Mesodermal cell (in vitro differentiated cells): ENCODE results near the gene OR4D9. TPM values are rescaled to one million over a fixed set of nuclear protein-coding genes. Genes with fewer than 3 reads are reported as not detected.
"Not testable (repeated sequence)": the region's sequence is repeated elsewhere in the genome, so short reads cannot be mapped to it uniquely, and the experiment has no call there.

ENCODE experiments used
- H3K27ac ChIP-seq: 2 replicates; pipeline ENCODE4 v1.7.0; 2013; ENCODE audit warnings: mild to moderate bottlenecking, low read depth, low read length, moderate library complexity; ENCODE audit not compliant: severe bottlenecking
- H3K36me3 ChIP-seq: 2 replicates; pipeline ENCODE4 v1.7.1; 2013; ENCODE audit warnings: mild to moderate bottlenecking, low read length, moderate library complexity; ENCODE audit not compliant: control insufficient read depth, insufficient read depth
- H3K4me1 ChIP-seq: one replicate; pipeline ENCODE4 v1.7.1; 2013; ENCODE audit warnings: mild to moderate bottlenecking, low read length; ENCODE audit not compliant: insufficient read depth, control insufficient read depth, poor library complexity, severe bottlenecking
- H3K4me3 ChIP-seq: 2 replicates; pipeline ENCODE4 v1.7.0; 2013; ENCODE audit warnings: low read length, control low read depth, mild to moderate bottlenecking; ENCODE audit not compliant: insufficient read depth, poor library complexity, severe bottlenecking; ENCODE audit errors: extremely low read depth
- H3K9me3 ChIP-seq: 2 replicates; pipeline ENCODE4 v1.7.1; 2013; ENCODE audit warnings: mild to moderate bottlenecking, low read length, moderate library complexity; ENCODE audit not compliant: control insufficient read depth
- WGBS, 2 experiments: methylation state at CpG; one replicate each; pipeline ENCODE4 v1.1.5; 2013; ENCODE audit warnings: missing lambda C conversion rate in 2 of 2; ENCODE audit not compliant: insufficient coverage in 2 of 2; 5-methylcytosine and 5-hydroxymethylcytosine counted together
- polyA plus RNA-seq, 2 experiments: library from polyadenylated mRNA; stranded (reverse); fragments of 50-300 nt; gene quantifications; one replicate each; pipeline ENCODE4 v1.2.3, GENCODE V29; 2013

The OR4D9 gene
- not detected for polyA plus RNA-seq (2013, experiment 1 of 2)
- not detected for polyA plus RNA-seq (2013, experiment 2 of 2)

DNA sequence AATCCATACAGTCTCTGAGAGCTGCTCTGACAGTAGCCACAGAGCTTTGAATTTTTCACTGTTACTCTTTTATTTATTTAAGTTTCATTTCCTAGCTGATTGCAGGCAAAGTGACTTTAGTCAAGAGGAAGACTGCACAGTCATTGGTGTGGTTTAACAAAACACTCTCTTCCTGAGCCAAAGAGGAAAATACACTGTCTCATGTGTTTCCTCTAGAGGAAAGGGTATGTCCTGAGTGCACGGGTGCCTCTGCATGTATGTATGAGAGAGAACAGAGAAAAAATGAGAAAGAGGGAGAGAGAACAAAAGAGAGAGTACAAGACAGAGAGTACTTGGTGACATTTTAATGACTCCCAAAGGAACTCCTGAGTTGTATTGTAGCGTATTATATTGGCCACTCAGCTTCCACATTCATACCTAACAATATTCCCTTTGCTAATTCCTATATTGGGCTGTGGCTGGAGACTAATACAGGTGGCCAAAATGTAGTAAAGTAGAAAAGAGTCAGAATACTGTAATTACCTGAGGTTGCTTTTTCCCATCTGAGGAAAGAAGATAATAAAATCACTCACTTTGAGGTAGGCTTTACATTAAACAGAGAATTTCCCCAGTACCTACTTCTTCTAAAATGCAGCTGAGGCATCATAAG, at the start of gene OR4D9:
Gene OR4D9 (plus strand): TSS at position 599 of the 649 bp plus-strand sequence. CDS start 3,374 bp downstream, outside the sequence.
- WGBS, 2 experiments = 60 to 67% methylated on average over 1 of the region's 2 CpGs
- no peak within 1 kb of the TSS for H3K27ac ChIP-seq
- no peak within 1 kb of the TSS for H3K4me3 ChIP-seq
- no peaks in the 10 kb centered on the region for H3K36me3 ChIP-seq
- no peaks in the 10 kb centered on the region for H3K4me1 ChIP-seq
- H3K9me3 ChIP-seq = no peaks in the 10 kb centered on the region

DNA sequence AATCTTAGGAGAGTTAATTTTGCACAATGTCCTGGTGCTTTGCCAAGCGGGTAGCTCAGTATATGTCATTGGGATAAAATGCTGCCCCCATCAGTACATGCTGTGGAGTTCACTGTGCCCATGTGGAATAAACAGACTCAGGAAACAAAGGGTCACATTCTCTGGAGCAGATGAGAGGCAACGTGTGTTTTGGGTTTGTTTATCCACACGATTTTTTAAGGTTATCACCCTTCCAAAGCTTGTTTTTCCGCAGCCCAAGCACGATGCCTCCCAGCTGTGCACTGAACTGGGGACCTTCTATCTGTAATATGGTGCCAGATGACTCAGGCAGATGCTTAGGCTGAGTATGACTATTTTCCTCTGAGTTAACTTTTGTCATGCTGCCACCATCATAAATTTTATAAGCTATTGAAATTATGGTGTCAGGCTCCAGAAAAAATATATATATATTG, 48.1 kb upstream of the OR4D9 start:
- H3K4me3 ChIP-seq = no peak overlapping the region
- no peaks in the 10 kb centered on the region for H3K4me1 ChIP-seq
- H3K27ac ChIP-seq = no peak overlapping the region
- H3K36me3 ChIP-seq = no peaks in the 10 kb centered on the region
- WGBS, 2 experiments = 73 to 83% methylated on average over 5 of the region's 5 CpGs
- H3K9me3 ChIP-seq = no peaks in the 10 kb centered on the region

DNA sequence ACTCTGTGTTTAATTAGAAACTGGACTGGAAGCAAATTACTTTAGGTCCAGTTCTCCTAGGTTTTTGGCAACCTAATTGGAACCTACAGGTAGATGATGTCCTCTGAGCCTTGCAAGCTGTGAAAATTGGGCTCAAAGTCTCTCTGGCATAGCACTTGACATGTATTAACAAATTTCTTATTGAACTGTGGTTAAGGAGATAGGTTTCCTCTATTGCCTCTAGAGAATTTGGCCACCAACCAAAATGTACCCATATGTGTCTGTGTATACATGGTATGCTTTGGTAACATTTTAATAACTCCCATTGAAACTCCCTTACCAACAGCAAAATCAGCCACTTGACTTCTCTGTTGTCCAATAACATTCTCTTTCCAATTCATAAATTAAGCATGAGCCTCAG, 38.3 kb upstream of the OR4D9 start, which contains the start of gene OR4D10:
Gene OR4D10 (plus strand): TSS at position 301 of the 400 bp plus-strand sequence. CDS start 4,115 bp downstream, outside the sequence.
- Histone ChIP-seq H3K27ac (no peak within 1 kb of the TSS), H3K9me3 (no peaks in the 10 kb centered on the region), H3K4me3 (no peak within 1 kb of the TSS), H3K4me1 (no peaks in the 10 kb centered on the region), H3K36me3 (no peaks in the 10 kb centered on the region)

DNA sequence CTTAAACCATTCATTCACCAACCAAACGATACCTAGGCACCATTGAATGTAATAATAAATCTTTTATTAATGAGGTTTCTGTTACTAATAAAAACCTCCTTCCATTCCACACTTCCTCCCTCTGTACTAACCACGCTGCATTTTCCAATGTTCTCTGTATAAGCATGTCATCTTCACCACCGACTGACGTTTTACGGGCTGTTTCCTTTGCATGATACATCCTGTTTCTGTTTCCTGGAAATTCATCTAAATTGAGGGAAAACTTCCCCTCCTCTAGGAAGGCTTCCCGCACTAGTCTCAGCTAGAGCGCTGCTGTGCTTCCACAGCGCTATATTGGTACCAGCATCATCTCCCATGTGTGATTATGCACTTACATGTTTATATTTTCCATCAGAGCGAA, 36.2 kb upstream of the OR4D9 start:
- no peaks in the 10 kb centered on the region for H3K9me3 ChIP-seq
- no peaks in the 10 kb centered on the region for H3K36me3 ChIP-seq
- WGBS, 2 experiments = 94 to 95% methylated on average over 4 to 5 of the region's 9 CpGs

DNA sequence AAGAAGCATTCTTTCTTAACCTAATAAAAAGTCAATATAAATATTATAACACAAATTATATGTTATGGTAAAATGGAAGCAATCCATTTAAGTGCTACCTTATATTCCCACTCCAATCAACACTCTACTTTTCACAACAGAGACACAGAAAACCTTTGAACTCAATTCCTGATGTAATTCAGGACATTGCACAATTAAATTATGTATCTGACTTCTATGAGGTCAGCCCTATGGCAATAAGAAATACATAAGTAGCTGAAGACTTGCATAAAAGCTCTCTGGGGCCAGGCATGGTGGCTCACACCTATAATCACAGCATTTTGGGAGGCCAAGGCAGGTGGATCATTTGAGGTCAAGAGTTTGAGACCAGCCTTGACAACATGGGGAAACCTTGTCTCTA, 31.4 kb upstream of the OR4D9 start:
- no peak overlapping the region for H3K27ac ChIP-seq
- no peaks in the 10 kb centered on the region for H3K9me3 ChIP-seq
- H3K4me3 ChIP-seq = no peak overlapping the region
- H3K36me3 ChIP-seq = no peaks in the 10 kb centered on the region
- no peaks in the 10 kb centered on the region for H3K4me1 ChIP-seq

More for the DNA sequence above, 36.2 kb upstream of the OR4D9 start:
- Histone ChIP-seq H3K27ac (no peak overlapping the region), H3K4me1 (no peaks in the 10 kb centered on the region), H3K4me3 (no peak overlapping the region)

DNA sequence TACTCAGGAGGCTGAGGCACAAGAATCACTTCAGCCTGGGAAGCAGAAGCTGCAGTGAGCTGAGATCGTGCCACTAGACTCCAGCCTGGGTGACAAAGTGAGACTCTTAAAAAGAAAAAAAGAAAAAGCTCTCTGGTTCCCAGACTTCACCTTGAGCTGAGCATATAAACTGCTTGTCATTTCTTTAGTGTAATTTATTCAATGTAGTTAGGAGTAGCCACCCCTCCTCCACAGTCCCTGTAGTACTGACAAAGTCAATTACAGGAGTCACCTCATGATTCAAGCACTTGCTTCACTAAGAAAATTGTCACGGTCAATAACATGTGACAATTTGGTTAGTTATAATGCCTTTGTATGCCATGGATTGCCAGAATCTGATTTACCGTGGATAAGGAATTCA, 31.0 kb upstream of the OR4D9 start:
- Histone ChIP-seq H3K9me3 (no peaks in the 10 kb centered on the region), H3K36me3 (no peaks in the 10 kb centered on the region), H3K4me1 (no peaks in the 10 kb centered on the region), H3K27ac (no peak overlapping the region), H3K4me3 (no peak overlapping the region)
- WGBS, 2 experiments = 86 to 100% methylated on average over 2 of the region's 3 CpGs

DNA sequence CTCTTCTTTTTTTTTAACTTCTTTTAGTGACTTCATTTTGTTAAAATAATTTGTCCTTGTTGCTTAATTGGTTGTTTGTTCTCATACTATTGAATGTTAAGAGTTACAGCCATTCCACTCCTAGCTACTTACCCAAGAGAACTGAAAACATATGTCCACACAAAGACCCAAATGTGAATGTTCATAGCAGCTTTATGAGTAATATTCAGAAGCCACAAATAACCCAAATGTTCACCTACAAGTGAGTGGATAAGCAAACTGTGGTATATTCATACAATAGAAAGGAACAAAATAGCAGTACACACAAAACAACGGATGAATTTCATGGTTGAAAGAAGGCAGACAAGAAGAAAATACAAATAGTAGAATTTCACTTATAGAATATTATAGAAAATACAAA, 9.4 kb upstream of the OR4D9 start:
- Histone ChIP-seq H3K4me3 (no peak overlapping the region), H3K27ac (no peak overlapping the region), H3K36me3 (no peaks in the 10 kb centered on the region), H3K4me1 (no peaks in the 10 kb centered on the region), H3K9me3 (no peaks in the 10 kb centered on the region)
- no CpG with 5 or more reads among the region's 1 CpG for WGBS, 2 experiments

DNA sequence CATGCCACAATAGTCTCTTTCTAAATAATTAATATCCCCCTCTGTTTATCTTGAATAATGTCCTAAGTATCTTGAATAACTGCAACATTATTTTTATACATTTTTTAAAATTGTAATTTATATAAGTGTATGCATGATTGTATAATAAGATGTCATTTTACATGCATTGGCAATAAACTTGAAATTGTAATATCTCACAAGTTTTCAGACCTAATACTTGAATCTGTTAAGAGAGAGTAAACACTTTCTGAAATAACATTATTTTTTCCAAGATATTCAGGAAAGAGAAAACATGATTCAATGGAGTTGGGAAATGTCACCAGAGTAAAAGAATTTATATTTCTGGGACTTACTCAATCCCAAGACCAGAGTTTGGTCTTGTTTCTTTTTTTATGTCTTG, 8.1 kb upstream of the OR4D9 start, which contains the start of gene OR4D11:
Gene OR4D11 (plus strand): TSS at position 301 of the 400 bp plus-strand sequence. CDS start 0 bp downstream, at position 301.
- H3K27ac ChIP-seq = no peak within 1 kb of the TSS
- H3K4me1 ChIP-seq = no peaks in the 10 kb centered on the region
- no peaks in the 10 kb centered on the region for H3K9me3 ChIP-seq
- no peak within 1 kb of the TSS for H3K4me3 ChIP-seq
- H3K36me3 ChIP-seq = no peaks in the 10 kb centered on the region

DNA sequence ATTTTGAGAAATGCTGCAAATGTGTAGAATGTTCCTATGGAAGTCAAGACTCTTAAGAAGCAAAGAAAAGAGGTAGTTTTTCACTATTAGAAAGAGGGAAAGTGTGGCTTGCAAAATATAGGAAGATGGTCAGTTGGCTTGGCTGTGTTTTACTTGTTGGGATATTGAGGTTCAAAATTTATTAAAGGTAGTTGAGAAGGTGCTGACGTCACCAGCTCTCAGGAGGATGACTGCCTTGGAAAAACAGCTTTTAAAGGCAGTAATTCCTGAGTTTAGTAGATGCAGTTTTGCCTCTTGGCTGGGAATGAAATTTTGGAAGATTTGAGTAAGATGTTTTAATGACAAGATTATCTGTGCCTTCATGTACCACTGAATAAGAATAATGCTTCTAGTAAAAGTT, 336 bp downstream of the OR4D9 start:
- H3K27ac ChIP-seq = no peak overlapping the region
- 86 to 91% methylated on average over 1 of the region's 1 CpG for WGBS, 2 experiments

DNA sequence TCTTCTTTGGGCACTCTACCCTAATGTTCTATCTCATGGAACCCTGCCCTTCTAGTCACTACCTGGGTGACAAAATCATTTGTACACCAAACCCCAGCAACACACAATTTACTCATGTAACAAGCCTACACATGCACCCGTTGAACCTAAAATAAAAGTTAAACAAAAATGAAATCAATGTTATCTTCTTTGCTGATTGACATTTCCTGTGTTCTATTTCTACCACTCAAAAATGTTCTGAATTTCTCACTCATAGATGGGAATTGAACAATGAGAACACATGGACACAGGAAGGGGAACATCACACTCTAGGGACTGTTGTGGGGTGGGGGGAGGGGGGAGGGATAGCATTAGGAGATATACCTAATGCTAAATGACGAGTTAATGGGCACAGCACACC, 8.8 kb downstream of the OR4D9 start:
- not testable (repeated sequence) for H3K4me1 ChIP-seq, H3K9me3 ChIP-seq, H3K36me3 ChIP-seq, H3K4me3 ChIP-seq, H3K27ac ChIP-seq
- no CpG with 5 or more reads among the region's 2 CpGs for WGBS, 2 experiments

More for the DNA sequence above, 336 bp downstream of the OR4D9 start:
- no peaks in the 10 kb centered on the region for H3K4me1 ChIP-seq
- H3K9me3 ChIP-seq = no peaks in the 10 kb centered on the region
- no peaks in the 10 kb centered on the region for H3K36me3 ChIP-seq
- no peak overlapping the region for H3K4me3 ChIP-seq

DNA sequence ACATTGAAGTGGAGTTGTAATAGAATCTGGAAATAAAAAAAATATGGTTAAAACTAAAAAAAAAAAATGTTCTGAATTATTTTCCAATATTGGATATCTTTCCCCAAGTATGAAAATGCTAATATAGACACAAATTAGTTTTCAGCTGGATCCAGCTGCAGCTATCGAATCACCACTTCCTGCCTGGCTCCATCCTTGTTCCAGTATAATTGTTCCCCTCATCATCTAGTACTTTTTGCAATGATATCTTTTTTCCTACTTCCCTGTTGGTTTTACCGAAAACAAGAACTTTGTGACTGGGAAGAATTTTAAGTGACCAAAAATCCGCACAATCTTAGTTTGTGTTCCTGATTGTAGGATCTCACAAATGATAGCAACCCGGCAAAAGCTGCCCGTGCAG, 9.4 kb downstream of the OR4D9 start:
- H3K4me3 ChIP-seq = no peak overlapping the region
- H3K4me1 ChIP-seq = no peaks in the 10 kb centered on the region
- WGBS, 2 experiments = 87 to 95% methylated on average over 4 to 5 of the region's 5 CpGs
- no peaks in the 10 kb centered on the region for H3K9me3 ChIP-seq
- no peaks in the 10 kb centered on the region for H3K36me3 ChIP-seq
- H3K27ac ChIP-seq = no peak overlapping the region
